OCI-LY7 (cell line): ENCODE measurements around the gene ARHGEF10L. TPM values are rescaled to one million over a fixed set of nuclear protein-coding genes. Genes with fewer than 3 reads are reported as not detected.

Experiments used
- BruUV-seq: library from RNA; stranded (reverse); fragments of 400-500 nt; replicated peaks from 2 replicates; lab custom pipeline; 2021; lab: Mats Ljungman, UMichigan
- CTCF ChIA-PET: fragments of 300-600 bp; sonication (Branson Sonifier 250); formaldehyde crosslinking; loops from one replicate; lab custom pipeline; 2022; ENCODE audit warnings: antibody characterized with exemption; ENCODE audit not compliant: unreplicated experiment; lab: Charles Lee
- POLR2A ChIA-PET: fragments of 300-600 bp; sonication (Branson Sonifier 250); formaldehyde crosslinking; loops from one replicate; lab custom pipeline; 2022; ENCODE audit warnings: antibody characterized with exemption; lab: Charles Lee
- DNase-seq: peaks from one replicate; pipeline ENCODE4 v3.0.0-alpha.2; 2015; ENCODE audit warnings: low spot score
- H2AFZ ChIP-seq: fragments of 200-600 bp; sonication (generic), shearing (Covaris generic); 2 replicates; pipeline ENCODE4 v1.6.1; 2014; ENCODE audit warnings: mild to moderate bottlenecking, antibody characterized with exemption, low read length, moderate library complexity
- H3K27ac ChIP-seq: fragments of 200-600 bp; sonication (generic); 2 replicates; pipeline ENCODE4 v1.5.1; 2014; ENCODE audit warnings: mixed run types, low read depth, mild to moderate bottlenecking, moderate library complexity, low read length, inconsistent platforms; ENCODE audit not compliant: poor library complexity, severe bottlenecking
- H3K36me3 ChIP-seq: fragments of 200-600 bp; sonication (generic); 2 replicates; pipeline ENCODE4 v1.6.1; 2014; ENCODE audit warnings: mild to moderate bottlenecking, antibody characterized with exemption, low read length, moderate library complexity, mixed read lengths; ENCODE audit not compliant: insufficient read depth
- H3K4me1 ChIP-seq: fragments of 200-600 bp; sonication (generic); 2 replicates; pipeline ENCODE4 v1.5.1; 2014; ENCODE audit warnings: mild to moderate bottlenecking, low read length; ENCODE audit not compliant: insufficient read depth, poor library complexity, severe bottlenecking
- H3K4me2 ChIP-seq: fragments of 200-600 bp; sonication (generic); 2 replicates; pipeline ENCODE4 v1.6.1; 2014; ENCODE audit warnings: mild to moderate bottlenecking, low read length
- H3K4me3 ChIP-seq: fragments of 200-600 bp; sonication (generic); 2 replicates; pipeline ENCODE4 v1.5.1; 2014; ENCODE audit warnings: mild to moderate bottlenecking, low read depth, low read length; ENCODE audit not compliant: poor library complexity, severe bottlenecking
- H3K79me2 ChIP-seq: fragments of 200-600 bp; sonication (generic); 2 replicates; pipeline ENCODE4 v1.6.1; 2016; ENCODE audit warnings: low read depth, mild to moderate bottlenecking, low read length, moderate library complexity, mixed read lengths; ENCODE audit not compliant: insufficient read depth
- H3K9me2 ChIP-seq: fragments of 200-600 bp; sonication (generic); 2 replicates; pipeline ENCODE4 v1.6.1; 2016; ENCODE audit warnings: mild to moderate bottlenecking, low read length, mixed read lengths; ENCODE audit not compliant: insufficient read depth
- H3K9me3 ChIP-seq: fragments of 200-600 bp; sonication (generic); 2 replicates; pipeline ENCODE4 v1.6.1; 2014; ENCODE audit warnings: mild to moderate bottlenecking, mixed run types, low read length, mixed read lengths
- H4K20me1 ChIP-seq: fragments of 200-600 bp; sonication (generic); 2 replicates; pipeline ENCODE4 v1.6.1; 2014; ENCODE audit warnings: mild to moderate bottlenecking, antibody characterized with exemption, low read length, moderate library complexity, mixed read lengths; ENCODE audit not compliant: insufficient read depth
- CTCF ChIP-seq: fragments of 200-600 bp; sonication (generic); conservative IDR thresholded peaks from 2 replicates; pipeline ENCODE4 v1.5.1; 2014; ENCODE audit warnings: mild to moderate bottlenecking, antibody characterized with exemption, low read length, moderate library complexity, mixed read lengths
- EZH2phosphoT487 ChIP-seq: fragments of 200-600 bp; sonication (generic); IDR thresholded peaks from 2 replicates; pipeline ENCODE4 v1.6.1; 2018; ENCODE audit warnings: low read depth, borderline replicate concordance, mild to moderate bottlenecking, mixed run types, antibody characterized with exemption, low read length, moderate library complexity, mixed read lengths
- intact Hi-C: fragments of 100-400 bp; cut with micrococcal nuclease; formaldehyde crosslinking; loops from one replicate; pipeline ENCODE4 v1.10.0; 2022; ENCODE audit not compliant: unreplicated experiment
- total RNA-seq, 2 experiments: library from RNA; depleted of rRNA in 1 of 2; stranded (reverse); fragments of >200 nt in 1 of 2; shearing (Covaris generic) in 1 of 2; gene quantifications; 2 replicates each; pipeline ENCODE4 v1.2.3, GENCODE V29; 2014 to 2022

ARHGEF10L gene
- total RNA-seq, 2 experiments from 2014 or later, result 2.4 TPM; not detected in 1

- CTCF ChIA-PET, result no interaction called here
- no peak overlapping the region for H3K27ac ChIP-seq
- H3K36me3 ChIP-seq, result no peaks in the 10 kb centered on the region
- intact Hi-C loops, result no loop called here
- H3K4me2 ChIP-seq, result no peak overlapping the region
- no peaks in the 10 kb centered on the region for H3K9me3 ChIP-seq
- TF ChIP-seq EZH2phosphoT487, result no peak
- no peak for TF ChIP-seq CTCF
- BruUV-seq, result no TSS peak
- no peak overlapping the region for H2AFZ ChIP-seq
- H4K20me1 ChIP-seq, result no peaks in the 10 kb centered on the region
- POLR2A ChIA-PET, result no interaction called here
- no peaks in the 10 kb centered on the region for H3K9me2 ChIP-seq
- no peak for DNase-seq
- H3K4me3 ChIP-seq, result no peak overlapping the region
- no peaks in the 10 kb centered on the region for H3K4me1 ChIP-seq
- no peaks in the 10 kb centered on the region for H3K79me2 ChIP-seq
These were observed 104.6 kb downstream of the ARHGEF10L start for GRCh38 chr1:17643861-17644703.

- ChIA-PET POLR2A (no interaction called here), CTCF (no interaction called here)
- TF ChIP-seq CTCF (no peak), EZH2phosphoT487 (no peak)
- Histone ChIP-seq H3K9me3 (no peaks in the 10 kb centered on the region), H3K27ac (no peak overlapping the region), H3K4me1 (no peaks in the 10 kb centered on the region), H3K9me2 (no peaks in the 10 kb centered on the region), H4K20me1 (no peaks in the 10 kb centered on the region), H3K36me3 (no peaks in the 10 kb centered on the region), H2AFZ (no peak overlapping the region), H3K4me3 (no peak overlapping the region), H3K4me2 (no peak overlapping the region), H3K79me2 (no peaks in the 10 kb centered on the region)
- intact Hi-C loops, result no loop called here
- BruUV-seq, result no TSS peak
- no peak for DNase-seq
These were observed 105.8 kb downstream of the ARHGEF10L start for GRCh38 chr1:17645068-17645911.
